NCI-H1417 (cell line): ENCODE data around the gene GSK3A.
A peak's percentile ranks its signal among the peaks of the same experiment; 100 is the strongest.

ENCODE experiments used
- DNase-seq, 3 experiments: peaks; one replicate each; lab custom pipeline; 2025; lab: John Stamatoyannopoulos, UW

GSK3A gene

DNA sequence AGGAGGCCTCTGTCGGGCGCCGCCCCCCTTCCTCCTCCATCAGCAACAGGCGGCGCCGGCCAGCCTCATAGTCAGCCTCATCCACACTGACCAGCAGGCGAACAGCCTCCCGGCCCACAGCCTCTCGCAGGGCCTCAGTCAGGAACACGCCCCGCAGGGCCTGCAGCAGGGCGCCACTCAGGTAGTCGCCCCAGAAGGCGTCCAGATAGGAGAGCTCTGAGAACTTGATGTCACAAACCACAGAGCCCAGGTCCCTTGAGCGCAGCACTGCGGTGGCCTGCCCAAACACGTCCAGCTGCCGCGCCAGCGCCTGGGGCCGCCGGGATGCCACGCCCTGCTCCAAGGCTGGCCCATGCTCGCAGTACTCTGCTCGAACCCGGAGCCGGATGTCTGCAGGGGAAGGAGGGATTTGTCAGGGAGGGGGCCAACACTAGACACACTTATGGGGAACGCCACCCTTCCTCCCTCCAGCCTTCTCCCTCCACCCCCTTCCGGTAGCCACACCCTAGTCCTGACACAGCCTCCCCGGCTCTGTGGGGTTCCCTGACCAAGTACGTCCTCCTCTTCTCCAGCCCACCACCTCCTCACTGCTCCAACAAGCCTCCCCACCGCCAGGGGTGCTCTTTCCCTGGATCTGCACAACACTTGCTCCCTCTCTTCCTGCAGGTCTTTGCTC, 42.8 kb downstream of the GSK3A start:
- DNase-seq = peak in 1 of 3 experiments; percentile 70

DNA sequence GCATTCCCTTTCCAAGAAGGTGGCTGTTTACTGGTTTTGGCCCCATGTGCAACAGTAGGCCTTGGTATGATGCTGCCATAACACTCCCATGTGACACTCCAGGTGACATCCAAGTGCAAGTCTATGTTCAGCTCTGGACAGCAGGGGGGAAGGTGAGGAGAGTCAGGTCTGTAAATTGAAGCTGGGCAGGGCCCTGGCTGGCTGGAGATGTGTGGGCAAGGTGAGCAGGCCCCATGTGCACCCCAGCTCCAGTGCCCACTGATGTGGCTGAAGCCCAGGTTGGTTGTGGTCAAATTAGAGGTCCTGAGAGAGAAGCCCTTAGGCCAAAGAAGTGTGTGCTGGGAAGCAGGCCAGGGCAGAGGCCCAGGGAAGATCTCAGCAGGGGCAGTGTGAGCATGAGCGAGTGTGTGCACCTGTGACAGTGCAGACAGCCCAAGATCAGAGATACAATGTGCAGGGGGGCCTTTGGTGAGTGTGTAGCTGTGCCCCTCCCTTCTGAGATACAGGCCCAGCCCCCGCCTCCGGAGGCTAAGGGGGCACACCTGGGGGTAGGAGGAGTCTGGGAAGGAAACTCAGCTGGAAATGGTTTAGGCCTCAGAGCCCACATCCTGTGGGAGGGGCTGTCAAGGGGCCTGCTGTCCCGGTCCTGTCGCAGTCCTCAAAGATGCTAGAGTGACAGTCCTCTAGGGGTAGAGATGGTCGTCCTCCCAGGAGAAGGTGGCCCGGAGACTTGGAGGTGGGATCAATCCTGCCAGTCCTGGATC, 43.5 kb downstream of the GSK3A start:
- no peak for DNase-seq

DNA sequence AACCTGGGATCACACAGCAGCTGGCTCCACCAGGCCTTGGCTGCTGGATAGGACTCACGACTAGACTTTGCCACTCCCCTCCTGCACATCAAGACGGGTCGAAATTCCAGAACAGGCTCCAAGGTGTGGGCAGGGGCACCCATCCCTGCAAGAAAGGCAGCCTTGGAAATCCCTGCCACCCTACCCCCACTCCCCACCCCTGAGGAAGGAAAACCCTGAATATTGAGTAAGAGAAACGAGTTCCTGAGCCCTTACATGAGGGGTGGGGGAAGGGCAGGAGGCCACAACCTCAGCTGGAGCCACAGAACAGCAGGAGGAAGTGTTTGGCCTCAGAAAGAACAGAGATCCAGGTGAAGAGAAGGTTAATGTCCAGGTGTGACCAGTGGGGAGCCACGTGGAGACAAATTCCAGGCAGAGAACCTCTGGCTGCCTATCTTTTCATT, 45.0 kb downstream of the GSK3A start:
- no peak for DNase-seq

DNA sequence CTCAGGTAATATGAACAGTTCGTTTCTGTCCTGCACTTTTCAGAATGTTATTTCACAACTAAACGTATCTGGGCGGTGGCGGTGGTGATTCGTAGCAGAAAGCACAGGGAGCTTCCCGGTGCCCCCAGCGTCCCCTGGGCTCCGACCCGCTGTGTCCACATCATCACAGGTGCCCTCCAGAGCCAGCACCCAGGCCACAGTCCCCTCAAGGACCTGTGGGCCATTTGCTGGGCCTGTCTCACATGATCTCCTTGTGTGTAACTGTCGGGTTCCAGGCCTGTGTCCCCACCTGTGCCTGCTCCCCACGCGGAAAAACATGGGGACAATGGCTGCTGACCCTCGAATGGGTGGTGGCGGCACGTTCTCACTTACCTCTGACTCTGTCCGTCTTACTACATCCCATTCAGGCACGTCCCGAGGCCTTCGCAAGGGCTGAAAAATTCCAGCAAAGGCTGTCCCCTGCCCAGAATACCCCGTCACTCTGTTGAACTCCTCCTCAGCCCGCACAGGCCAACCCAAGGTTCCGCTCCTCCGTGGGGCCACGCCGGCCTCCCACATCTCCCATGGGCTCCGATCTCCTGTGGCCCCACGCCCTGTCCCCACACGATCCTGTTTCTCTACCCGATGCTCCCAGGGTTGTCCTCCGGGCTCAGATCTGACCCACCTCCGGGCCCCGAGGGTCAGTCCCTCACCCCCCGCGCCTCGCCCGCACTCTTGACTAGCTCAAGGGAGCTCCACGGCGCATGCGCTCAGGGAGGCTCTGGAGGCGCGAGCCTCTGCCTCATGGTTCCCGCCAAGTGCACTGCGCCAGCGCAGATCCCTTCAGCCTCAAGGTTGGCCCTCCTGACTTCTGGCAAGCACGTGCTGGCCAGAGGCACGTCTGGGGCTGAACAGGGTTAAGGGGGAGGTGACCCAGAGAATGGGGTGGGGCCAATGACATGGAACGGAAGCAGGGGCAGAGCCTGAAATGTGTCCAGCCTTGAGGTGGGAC, 46.1 kb downstream of the GSK3A start:
- no peak for DNase-seq

DNA sequence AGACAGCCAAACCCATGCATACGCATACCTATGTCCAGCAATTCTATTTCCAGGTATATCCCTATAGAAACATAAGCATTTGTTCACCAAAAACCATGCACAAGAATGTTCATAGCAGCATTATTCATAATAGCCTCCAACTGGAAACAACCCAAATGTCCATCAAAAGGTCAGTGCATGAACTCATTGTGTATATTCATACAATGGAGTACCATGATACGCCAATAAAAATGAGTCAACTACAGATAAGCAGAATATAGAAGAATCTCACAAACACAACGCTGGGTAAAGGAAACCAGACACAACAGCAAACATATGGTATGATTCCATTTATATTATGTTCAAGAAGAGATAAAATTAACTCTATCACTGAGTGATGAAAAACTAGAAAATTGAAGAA, 48.7 kb downstream of the GSK3A start:
- DNase-seq = no peak

DNA sequence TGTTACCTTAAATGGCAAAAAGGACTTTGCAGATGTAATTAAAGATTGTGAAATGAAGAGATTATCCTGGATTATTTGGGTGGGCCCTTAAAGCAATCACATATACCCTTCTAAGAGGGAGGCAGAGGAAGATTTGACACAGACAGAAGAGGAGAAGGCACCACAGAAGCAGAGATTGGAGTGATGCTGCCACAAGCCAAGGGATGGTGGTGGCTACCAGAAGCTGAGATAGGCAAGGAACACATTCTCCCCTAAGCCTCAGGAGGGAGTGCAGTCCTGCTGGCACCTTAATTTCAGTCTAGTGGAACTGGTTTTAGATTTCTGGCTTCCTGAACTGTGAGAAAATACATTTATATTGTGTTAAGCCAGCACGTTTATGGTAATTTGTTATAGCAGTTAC, 49.1 kb downstream of the GSK3A start:
- DNase-seq = no peak

GRCh38 chr19:42191855-42192254, 50.5 kb downstream of the GSK3A start:
- peak; percentile 63 to 84 (median 69) for DNase-seq

DNA sequence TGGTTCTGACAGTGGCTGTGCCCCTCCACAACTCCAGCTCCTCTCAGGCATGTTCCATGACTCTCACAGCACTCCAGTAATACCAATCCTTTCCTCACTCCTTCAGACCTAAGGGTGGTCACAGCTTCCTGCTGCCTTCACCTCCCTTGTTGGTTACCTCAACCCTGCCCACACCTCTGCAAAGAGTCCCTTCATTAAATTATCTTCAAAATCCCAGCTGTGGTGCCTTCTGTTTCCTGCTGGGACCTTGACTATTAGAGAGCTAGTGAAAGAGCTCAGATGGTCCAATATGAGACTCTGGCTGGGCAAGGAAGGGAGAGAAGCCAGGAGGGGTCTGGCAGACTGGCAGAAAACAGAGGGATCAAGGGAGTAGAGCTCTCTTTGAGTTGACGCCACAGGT, 51.1 kb downstream of the GSK3A start:
- no peak for DNase-seq

DNA sequence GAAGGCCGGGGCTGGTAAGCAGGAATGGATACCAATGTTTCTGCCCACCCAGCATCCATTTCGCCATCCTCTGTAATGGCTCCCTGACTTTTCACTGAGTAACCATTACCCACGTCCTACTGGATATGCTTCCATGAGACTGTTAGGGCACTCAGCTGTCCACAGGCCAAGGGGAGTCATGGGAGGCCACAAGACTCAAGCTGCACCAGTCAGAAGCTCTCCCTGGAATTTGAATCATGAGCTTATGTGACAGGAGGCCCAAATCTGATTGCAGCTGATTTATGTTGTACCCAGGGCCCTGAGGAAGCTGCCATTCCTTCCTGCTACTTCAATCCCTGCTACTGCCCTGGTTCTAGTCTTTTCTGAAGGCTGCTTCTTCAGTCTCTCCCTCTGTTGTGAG, 53.3 kb downstream of the GSK3A start:
- no peak for DNase-seq

GRCh38 chr19:42188665-42189064, 53.7 kb downstream of the GSK3A start:
- no peak for DNase-seq

GRCh38 chr19:42185277-42185676, 57.1 kb downstream of the GSK3A start:
- DNase-seq = no peak

DNA sequence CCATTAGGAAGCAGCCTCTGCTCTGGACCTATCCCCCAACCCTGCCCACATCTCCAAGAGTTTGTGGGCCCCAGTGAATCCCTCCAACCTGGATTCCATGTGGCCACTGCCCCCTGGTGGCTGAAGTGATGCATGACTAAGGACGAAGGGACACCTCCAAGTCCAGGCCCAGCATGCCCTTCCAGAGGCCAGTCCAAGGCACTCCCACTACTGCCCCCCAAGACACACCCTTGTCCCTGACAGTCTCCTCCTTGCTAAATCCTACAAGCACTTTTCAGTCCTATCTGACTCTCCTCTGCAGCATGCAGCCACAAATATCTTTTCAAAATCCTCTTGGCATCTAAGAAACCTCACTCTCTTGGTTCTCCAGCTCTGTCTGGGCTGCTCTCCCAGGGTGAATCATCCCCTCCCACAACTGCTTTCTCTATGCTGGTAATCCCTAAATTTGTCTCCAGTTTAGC, 58.0 kb downstream of the GSK3A start:
- peak; percentile 74 to 92 (median 92) for DNase-seq
